ENCODE data around the gene ARTN. TPM values are rescaled to one million over a fixed set of nuclear protein-coding genes. Genes with fewer than 3 reads are reported as not detected.

The ARTN gene
- total RNA-seq, 1 experiment from 2014 or later = not detected

GRCh38 chr1:43935711-43936427 is 2.3 kb downstream of the ARTN start:
- ChIA-PET CTCF (interaction anchor here (0.9 to 3.5 kb wide), 5 partner anchors 10 to 406 kb away, joined by 3 to 66 read pairs (median 4); partner anchors contain the start of gene IPO13), POLR2A (no interaction called here)
- Mint-ChIP-seq H3K4me3 (ENCODE audit: unreplicated experiment) (peak overlapping the region; percentile 79), H3K4me1 (ENCODE audit: low read depth, unreplicated experiment) (no peaks in the 10 kb centered on the region), H3K27ac (ENCODE audit: unreplicated experiment) (no peak overlapping the region), H3K27me3 (ENCODE audit: insufficient read depth, unreplicated experiment) (no peaks in the 10 kb centered on the region), H3K9me3 (ENCODE audit: unreplicated experiment) (no peaks in the 10 kb centered on the region), H3K36me3 (ENCODE audit: insufficient read depth, unreplicated experiment) (no peaks in the 10 kb centered on the region)
- Histone ChIP-seq H3K4me3 (ENCODE audit: low read depth, low read length) (peak overlapping the region; percentile 53), H3K9me3 (no peaks in the 10 kb centered on the region), H3K27me3 (replicated peaks; ENCODE audit: control insufficient read depth, insufficient read depth, low read length) (no peaks in the 10 kb centered on the region), H3K4me1 (peaks cover 9% of the 10 kb centered on the region), H3K36me3 (ENCODE audit: control insufficient read depth, insufficient read depth, low read length) (no peaks in the 10 kb centered on the region)
- BruUV-seq (replicated peaks) = no TSS peak
- no peak for TF ChIP-seq CTCF (IDR thresholded peaks at IDR 0.05; ENCODE audit: insufficient read depth in 1 of 2, low read depth in 1 of 2, low read length in 1 of 2, severe bottlenecking in 1 of 2, unreplicated experiment in 1 of 2)
- DNase-seq = no peak
- intact Hi-C loops (cut with micrococcal nuclease; ENCODE audit: unreplicated experiment) = no loop called here

- peak overlapping the region; percentile 53 for H3K4me3 ChIP-seq (ENCODE audit: low read depth, low read length)
- BruUV-seq (replicated peaks) = no TSS peak
- CTCF ChIA-PET = interaction anchor here (3.5 kb wide), 1 partner anchor 173 kb away, joined by 66 read pairs; no protein-coding TSS in a partner anchor
Measured at GRCh38 chr1:43936431-43937151, 3.0 kb downstream of the ARTN start.

More at GRCh38 chr1:43936431-43937151, 3.0 kb downstream of the ARTN start:
- intact Hi-C loops (cut with micrococcal nuclease; ENCODE audit: unreplicated experiment) = no loop called here
- H3K36me3 ChIP-seq (ENCODE audit: control insufficient read depth, insufficient read depth, low read length) = no peaks in the 10 kb centered on the region
- no peak overlapping the region for H3K27ac Mint-ChIP-seq (ENCODE audit: unreplicated experiment)
- H3K4me1 Mint-ChIP-seq (ENCODE audit: low read depth, unreplicated experiment) = no peaks in the 10 kb centered on the region
- POLR2A ChIA-PET = no interaction called here
- no peaks in the 10 kb centered on the region for H3K27me3 Mint-ChIP-seq (ENCODE audit: insufficient read depth, unreplicated experiment)
- peak overlapping the region; percentile 79 for H3K4me3 Mint-ChIP-seq (ENCODE audit: unreplicated experiment)
- H3K9me3 ChIP-seq = no peaks in the 10 kb centered on the region
- peaks cover 9% of the 10 kb centered on the region for H3K4me1 ChIP-seq
- H3K36me3 Mint-ChIP-seq (ENCODE audit: insufficient read depth, unreplicated experiment) = no peaks in the 10 kb centered on the region
- DNase-seq = peak in 1 of 2 experiments; percentile 58
- TF ChIP-seq CTCF (IDR thresholded peaks at IDR 0.05; ENCODE audit: insufficient read depth in 1 of 2, low read depth in 1 of 2, low read length in 1 of 2, severe bottlenecking in 1 of 2, unreplicated experiment in 1 of 2) = peak; percentile 27 to 33
- no peaks in the 10 kb centered on the region for H3K9me3 Mint-ChIP-seq (ENCODE audit: unreplicated experiment)
- H3K27me3 ChIP-seq (replicated peaks; ENCODE audit: control insufficient read depth, insufficient read depth, low read length) = no peaks in the 10 kb centered on the region
